Measurements from ENCODE around the gene MYBL2.

DNA sequence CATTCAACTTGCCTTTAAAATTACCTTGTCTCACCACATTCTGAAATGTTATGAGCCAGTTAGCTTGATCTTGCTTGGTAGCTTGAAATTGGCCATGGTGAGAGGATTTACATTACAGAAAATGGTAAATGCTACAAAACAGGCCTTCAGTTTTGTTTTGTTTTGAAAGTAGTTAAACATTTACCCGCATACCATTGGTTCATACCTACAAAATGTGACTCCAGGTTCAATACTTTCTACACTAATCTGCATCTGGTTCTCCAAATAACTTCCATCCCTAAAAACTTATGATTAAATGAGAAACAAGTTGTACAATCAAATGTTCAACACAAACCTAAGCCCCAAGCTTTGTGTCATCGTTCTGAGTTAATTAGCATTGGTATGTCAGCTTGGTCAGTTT, 30.5 kb upstream of the MYBL2 start:
- TF ChIP-seq, protein P1, sequence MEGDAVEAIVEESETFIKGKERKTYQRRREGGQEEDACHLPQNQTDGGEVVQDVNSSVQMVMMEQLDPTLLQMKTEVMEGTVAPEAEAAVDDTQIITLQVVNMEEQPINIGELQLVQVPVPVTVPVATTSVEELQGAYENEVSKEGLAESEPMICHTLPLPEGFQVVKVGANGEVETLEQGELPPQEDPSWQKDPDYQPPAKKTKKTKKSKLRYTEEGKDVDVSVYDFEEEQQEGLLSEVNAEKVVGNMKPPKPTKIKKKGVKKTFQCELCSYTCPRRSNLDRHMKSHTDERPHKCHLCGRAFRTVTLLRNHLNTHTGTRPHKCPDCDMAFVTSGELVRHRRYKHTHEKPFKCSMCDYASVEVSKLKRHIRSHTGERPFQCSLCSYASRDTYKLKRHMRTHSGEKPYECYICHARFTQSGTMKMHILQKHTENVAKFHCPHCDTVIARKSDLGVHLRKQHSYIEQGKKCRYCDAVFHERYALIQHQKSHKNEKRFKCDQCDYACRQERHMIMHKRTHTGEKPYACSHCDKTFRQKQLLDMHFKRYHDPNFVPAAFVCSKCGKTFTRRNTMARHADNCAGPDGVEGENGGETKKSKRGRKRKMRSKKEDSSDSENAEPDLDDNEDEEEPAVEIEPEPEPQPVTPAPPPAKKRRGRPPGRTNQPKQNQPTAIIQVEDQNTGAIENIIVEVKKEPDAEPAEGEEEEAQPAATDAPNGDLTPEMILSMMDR (IDR thresholded peaks at IDR 0.05): no peak
- TF ChIP-seq POLR2A (IDR thresholded peaks at IDR 0.05): no peak

Data from Peyer's patch (tissue), 4 donors.